GM23338 (cell line): ENCODE measurements around the gene ENOSF1. TPM values are rescaled to one million over a fixed set of nuclear protein-coding genes. Genes with fewer than 3 reads are reported as not detected.

ENCODE experiments used
- ATAC-seq: fragments of 200-7000 bp; cut with Tn5 transposase; 3 replicates; pipeline ENCODE4 v1.9.1; 2020
- DNase-seq: peaks from one replicate; pipeline ENCODE4 v3.0.0-alpha.2; 2015; ENCODE audit warnings: low spot score
- H2AFZ ChIP-seq: fragments of 200-600 bp; sonication (generic); 2 replicates; pipeline ENCODE4 v1.8.0; 2016; ENCODE audit warnings: antibody characterized with exemption, mild to moderate bottlenecking, moderate library complexity
- H3F3A ChIP-seq: fragments of 200-600 bp; sonication (generic); replicated peaks from 2 replicates; pipeline ENCODE4 v1.8.0; 2017; ENCODE audit warnings: antibody characterized with exemption, mixed run types, low read depth
- H3K27ac ChIP-seq: fragments of 200-600 bp; sonication (generic); 2 replicates; pipeline ENCODE4 v1.6.1; 2016; ENCODE audit warnings: low read depth
- H3K27me3 ChIP-seq: fragments of 200-600 bp; sonication (generic); 2 replicates; pipeline ENCODE4 v1.8.0; 2016; ENCODE audit warnings: mild to moderate bottlenecking, mixed run types, moderate library complexity; ENCODE audit not compliant: insufficient read depth
- H3K36me3 ChIP-seq: fragments of 200-600 bp; sonication (generic); 2 replicates; pipeline ENCODE4 v1.8.0; 2016; ENCODE audit warnings: mild to moderate bottlenecking; ENCODE audit not compliant: insufficient read depth
- H3K4me1 ChIP-seq: fragments of 200-600 bp; sonication (generic); 2 replicates; pipeline ENCODE4 v1.8.0; 2016; ENCODE audit warnings: mild to moderate bottlenecking, moderate library complexity; ENCODE audit not compliant: insufficient read depth
- H3K4me2 ChIP-seq: fragments of 200-600 bp; sonication (generic); 2 replicates; pipeline ENCODE4 v1.7.1; 2017; ENCODE audit warnings: mixed run types
- H3K4me3 ChIP-seq: fragments of 200-600 bp; sonication (generic); 2 replicates; pipeline ENCODE4 v1.6.1; 2016; ENCODE audit warnings: mixed run types
- H3K79me2 ChIP-seq: fragments of 200-600 bp; sonication (generic); replicated peaks from 2 replicates; pipeline ENCODE4 v1.8.0; 2017; ENCODE audit warnings: mild to moderate bottlenecking; ENCODE audit not compliant: insufficient read depth
- H3K9me2 ChIP-seq: fragments of 200-600 bp; sonication (generic); 2 replicates; pipeline ENCODE4 v1.8.0; 2017; ENCODE audit not compliant: insufficient read depth
- H4K20me1 ChIP-seq: fragments of 200-600 bp; sonication (generic); replicated peaks from 2 replicates; pipeline ENCODE4 v1.8.0; 2017; ENCODE audit warnings: mild to moderate bottlenecking; ENCODE audit not compliant: insufficient read depth
- H3K27ac Mint-ChIP-seq: 2 replicates; pipeline ENCODE4 v1.8.0; 2020; ENCODE audit warnings: inconsistent platforms, mild to moderate bottlenecking, moderate library complexity, mixed read lengths
- H3K27me3 Mint-ChIP-seq: 3 replicates; pipeline ENCODE4 v1.8.0; 2022; ENCODE audit warnings: low read depth, mild to moderate bottlenecking, moderate library complexity, mixed read lengths, inconsistent platforms; ENCODE audit not compliant: insufficient read depth, poor library complexity
- H3K36me3 Mint-ChIP-seq: 3 replicates; pipeline ENCODE4 v1.8.0; 2021; ENCODE audit warnings: low read depth, mild to moderate bottlenecking, inconsistent platforms, moderate library complexity, mixed read lengths
- H3K4me1 Mint-ChIP-seq: 3 replicates; pipeline ENCODE4 v1.8.0; 2020; ENCODE audit warnings: mild to moderate bottlenecking, inconsistent platforms, mixed read lengths
- H3K4me3 Mint-ChIP-seq: 3 replicates; pipeline ENCODE4 v1.8.0; 2021; ENCODE audit warnings: moderate library complexity, mild to moderate bottlenecking, inconsistent platforms, mixed read lengths
- H3K9me3 Mint-ChIP-seq: 3 replicates; pipeline ENCODE4 v1.8.0; 2020; ENCODE audit warnings: moderate library complexity, mild to moderate bottlenecking, inconsistent platforms, mixed read lengths
- CREB1 ChIP-seq: fragments of 250-450 bp; sonication (Bioruptor Pico); IDR thresholded peaks from 2 replicates; pipeline ENCODE4 v1.5.0; 2020; ENCODE audit warnings: low read depth, mild to moderate bottlenecking, moderate library complexity
- CTCF ChIP-seq, 2 experiments: fragments of 200-600 bp in 1 of 2; sonication (generic) in 1 of 2; conservative IDR thresholded peaks; 2 replicates each; pipeline versions ENCODE4 v1.5.1 to v1.6.1; 2016 to 2017; ENCODE audit warnings: antibody characterized with exemption in 2 of 2, low read depth in 2 of 2, mild to moderate bottlenecking in 2 of 2, moderate library complexity in 1 of 2
- EZH2 ChIP-seq: fragments of 200-600 bp; sonication (generic); IDR thresholded peaks from one replicate; pipeline ENCODE4 v1.8.0; 2017; ENCODE audit warnings: antibody characterized with exemption, mild to moderate bottlenecking, low read depth; ENCODE audit not compliant: unreplicated experiment
- JUNB ChIP-seq: IDR thresholded peaks from one replicate; pipeline ENCODE4 v1.6.1; 2016; ENCODE audit warnings: antibody characterized with exemption; ENCODE audit not compliant: unreplicated experiment
- NANOG ChIP-seq: IDR thresholded peaks from 2 replicates; pipeline ENCODE4 v1.6.1; 2016; ENCODE audit warnings: antibody characterized with exemption, borderline replicate concordance
- POLR2AphosphoS5 ChIP-seq: IDR thresholded peaks from 2 replicates; pipeline ENCODE4 v1.6.1; 2016; ENCODE audit warnings: antibody characterized with exemption, low read depth
- REST ChIP-seq: IDR thresholded peaks from one replicate; pipeline ENCODE4 v1.6.1; 2018; ENCODE audit warnings: antibody characterized with exemption; ENCODE audit not compliant: unreplicated experiment
- ZNF114 ChIP-seq: fragments of 250-450 bp; sonication (Bioruptor Pico); IDR thresholded peaks from 2 replicates; pipeline ENCODE4 v1.5.0; 2020; ENCODE audit warnings: mild to moderate bottlenecking, moderate library complexity
- ZNF331 ChIP-seq: fragments of 250-450 bp; sonication (Bioruptor Pico); IDR thresholded peaks from 2 replicates; pipeline ENCODE4 v1.5.0; 2020; ENCODE audit warnings: low read depth, mild to moderate bottlenecking, moderate library complexity
- polyA plus RNA-seq: library from polyadenylated mRNA; unstranded; fragments of >200 nt; fragmentation: Nextera tagmentation; extraction: Ambion mirVana; gene quantifications from 2 replicates; pipeline ENCODE4 v1.2.1, GENCODE V29; 2016
- total RNA-seq: library from RNA; depleted of rRNA; stranded (reverse); fragments of >200 nt; shearing (Covaris generic); gene quantifications from 2 replicates; pipeline ENCODE4 v1.2.3, GENCODE V29; 2014

The ENOSF1 gene
- total and polyA plus RNA-seq, 2 experiments from 2014 or later = 30.1 to 36.4 TPM

DNA sequence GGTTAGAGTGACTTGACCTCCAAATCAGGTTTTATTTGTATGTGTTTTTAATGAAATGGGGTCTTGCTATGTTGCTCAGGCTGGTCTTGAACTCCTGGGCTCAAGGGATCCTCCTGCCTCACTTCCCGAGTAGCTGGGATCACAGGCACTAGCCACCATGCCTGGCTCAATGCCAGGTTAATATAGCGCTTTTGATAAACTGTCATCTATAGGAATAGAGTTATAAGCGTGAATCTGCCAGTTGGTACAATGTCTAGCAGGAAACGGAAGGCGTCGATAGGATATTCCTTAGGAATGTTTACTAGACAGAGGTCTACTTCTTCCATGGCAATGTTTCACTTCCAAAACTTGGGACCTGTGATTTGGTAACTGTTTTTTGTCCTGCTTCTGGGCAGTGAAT is 90.1 kb downstream of the ENOSF1 start:
- no peaks in the 10 kb centered on the region for H3K27me3 ChIP-seq
- Mint-ChIP-seq H3K27me3 (peaks cover 7% of the 10 kb centered on the region), H3K9me3 (no peaks in the 10 kb centered on the region), H3K36me3 (no peaks in the 10 kb centered on the region), H3K4me1 (peaks cover 7% of the 10 kb centered on the region; the same call in 2 of the 3 replicates), H3K4me3 (no peak overlapping the region), H3K27ac (no peak overlapping the region)
- ATAC-seq (no peak), DNase-seq (no peak)
- H3F3A ChIP-seq = no peaks in the 10 kb centered on the region
- no peaks in the 10 kb centered on the region for H4K20me1 ChIP-seq
- H3K4me2 ChIP-seq = no peak overlapping the region
- no peaks in the 10 kb centered on the region for H3K36me3 ChIP-seq
- H3K4me1 ChIP-seq = peaks cover 4% of the 10 kb centered on the region; the same call in 1 of the 2 replicates
- no peaks in the 10 kb centered on the region for H3K79me2 ChIP-seq
- no peak overlapping the region for H2AFZ ChIP-seq
- no peak for TF ChIP-seq ZNF331 (CRISPR knock-in tag)
- no peak for TF ChIP-seq REST
- TF ChIP-seq POLR2AphosphoS5 = no peak
- no peak for TF ChIP-seq ZNF114 (CRISPR knock-in tag)
- no peak for TF ChIP-seq CREB1
- no peak for TF ChIP-seq CTCF (conservative IDR thresholded peaks at IDR 0.05; ENCODE audit: low read depth in 2 of 2)
- no peak for TF ChIP-seq NANOG
- no peak overlapping the region for H3K4me3 ChIP-seq
- H3K27ac ChIP-seq = no peak overlapping the region
- H3K9me2 ChIP-seq = no peaks in the 10 kb centered on the region

GRCh38 chr18:621291-622043 is 91.0 kb downstream of the ENOSF1 start:
- no peaks in the 10 kb centered on the region for H3K27me3 ChIP-seq
- DNase-seq (no peak), ATAC-seq (no peak)
- no peak overlapping the region for H2AFZ ChIP-seq
- no peaks in the 10 kb centered on the region for H3F3A ChIP-seq
- no peaks in the 10 kb centered on the region for H4K20me1 ChIP-seq
- H3K4me3 Mint-ChIP-seq = no peak overlapping the region
- H3K36me3 Mint-ChIP-seq = no peaks in the 10 kb centered on the region
- no peaks in the 10 kb centered on the region for H3K9me2 ChIP-seq
- H3K27ac Mint-ChIP-seq = no peak overlapping the region
- no peak overlapping the region for H3K27ac ChIP-seq
- H3K4me2 ChIP-seq = no peak overlapping the region
- no peak overlapping the region for H3K4me3 ChIP-seq
- no peaks in the 10 kb centered on the region for H3K9me3 Mint-ChIP-seq
- H3K27me3 Mint-ChIP-seq = peaks cover 5% of the 10 kb centered on the region
- H3K79me2 ChIP-seq = no peaks in the 10 kb centered on the region
- peaks cover 4% of the 10 kb centered on the region; the same call in 1 of the 2 replicates for H3K4me1 ChIP-seq
- H3K4me1 Mint-ChIP-seq = peaks cover 7% of the 10 kb centered on the region; the same call in 2 of the 3 replicates
- H3K36me3 ChIP-seq = no peaks in the 10 kb centered on the region
- TF ChIP-seq ZNF331 (CRISPR knock-in tag) (no peak), REST (no peak), JUNB (no peak), EZH2 (no peak)
